ENCODE data around the gene MPDZ.

DNA sequence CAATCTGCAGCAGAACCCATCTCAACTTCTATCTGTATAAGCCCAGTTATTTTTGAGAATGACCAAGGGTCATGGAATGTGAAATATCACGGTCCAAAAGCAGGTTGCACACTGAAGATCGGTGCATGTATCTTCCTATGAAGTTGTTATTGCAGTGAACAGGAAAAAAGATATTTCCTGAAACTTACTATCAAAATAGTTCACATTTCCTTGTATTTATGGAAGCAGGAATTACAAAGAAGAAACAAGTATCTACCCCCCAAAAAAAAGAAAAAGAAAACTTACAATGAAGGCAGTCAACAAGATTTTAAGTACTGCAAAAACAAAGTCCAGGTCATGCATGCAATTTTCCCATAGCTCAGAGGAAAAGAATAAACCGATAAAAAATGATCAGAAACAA is 70.0 kb downstream of the MPDZ start:
- TF ChIP-seq EZH2phosphoT487 (conservative IDR thresholded peaks at IDR 0.05; ENCODE audit: low read length) (no peak), CTCF (IDR thresholded peaks at IDR 0.05; ENCODE audit: insufficient read depth, low read length, poor library complexity, severe bottlenecking) (no peak)

Measured in SU-DHL-6 (cell line).